BE2C (cell line): ENCODE results near the gene FICD.

Experiments used
- DNase-seq: peaks from one replicate; pipeline ENCODE4 v3.0.0-alpha.2; 2020
- H3K27me3 ChIP-seq: fragments of 250-450 bp; sonication (Bioruptor Pico); 2 replicates; pipeline ENCODE4 v1.5.1; 2020; ENCODE audit warnings: mild to moderate bottlenecking
- H3K36me3 ChIP-seq: fragments of 250-450 bp; sonication (Bioruptor Pico); 2 replicates; pipeline ENCODE4 v1.5.1; 2020; ENCODE audit warnings: mild to moderate bottlenecking
- H3K4me1 ChIP-seq: fragments of 250-450 bp; sonication (Bioruptor Pico); 2 replicates; pipeline ENCODE4 v1.5.1; 2020
- H3K4me3 ChIP-seq: 2 replicates; pipeline ENCODE4 v1.5.1; 2011; ENCODE audit warnings: low read depth, low read length
- H3K9me3 ChIP-seq: fragments of 250-450 bp; sonication (Bioruptor Pico); 2 replicates; pipeline ENCODE4 v1.5.1; 2020
- TF ChIP-seq, protein P1 (sequence below): IDR thresholded peaks from 2 replicates; pipeline ENCODE4 v1.5.1; 2012; ENCODE audit warnings: mild to moderate bottlenecking, low read depth, low read length

FICD gene

GRCh38 chr12:108562348-108563135, 47.5 kb downstream of the FICD start, which contains the start of gene ISCU:
TSS of gene ISCU (plus strand) at chr12:108562596. CDS start at chr12:108562623, 27 bp downstream.
- Histone ChIP-seq H3K27me3 (no peaks in the 10 kb centered on the region), H3K9me3 (no peaks in the 10 kb centered on the region), H3K4me1 (peaks cover 38% of the 10 kb centered on the region), H3K4me3 (peak within 1 kb of the TSS; percentile 96), H3K36me3 (peaks cover 32% of the 10 kb centered on the region)
- TF ChIP-seq, protein P1, sequence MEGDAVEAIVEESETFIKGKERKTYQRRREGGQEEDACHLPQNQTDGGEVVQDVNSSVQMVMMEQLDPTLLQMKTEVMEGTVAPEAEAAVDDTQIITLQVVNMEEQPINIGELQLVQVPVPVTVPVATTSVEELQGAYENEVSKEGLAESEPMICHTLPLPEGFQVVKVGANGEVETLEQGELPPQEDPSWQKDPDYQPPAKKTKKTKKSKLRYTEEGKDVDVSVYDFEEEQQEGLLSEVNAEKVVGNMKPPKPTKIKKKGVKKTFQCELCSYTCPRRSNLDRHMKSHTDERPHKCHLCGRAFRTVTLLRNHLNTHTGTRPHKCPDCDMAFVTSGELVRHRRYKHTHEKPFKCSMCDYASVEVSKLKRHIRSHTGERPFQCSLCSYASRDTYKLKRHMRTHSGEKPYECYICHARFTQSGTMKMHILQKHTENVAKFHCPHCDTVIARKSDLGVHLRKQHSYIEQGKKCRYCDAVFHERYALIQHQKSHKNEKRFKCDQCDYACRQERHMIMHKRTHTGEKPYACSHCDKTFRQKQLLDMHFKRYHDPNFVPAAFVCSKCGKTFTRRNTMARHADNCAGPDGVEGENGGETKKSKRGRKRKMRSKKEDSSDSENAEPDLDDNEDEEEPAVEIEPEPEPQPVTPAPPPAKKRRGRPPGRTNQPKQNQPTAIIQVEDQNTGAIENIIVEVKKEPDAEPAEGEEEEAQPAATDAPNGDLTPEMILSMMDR, result no peak
- DNase-seq, result peak; percentile 99

DNA sequence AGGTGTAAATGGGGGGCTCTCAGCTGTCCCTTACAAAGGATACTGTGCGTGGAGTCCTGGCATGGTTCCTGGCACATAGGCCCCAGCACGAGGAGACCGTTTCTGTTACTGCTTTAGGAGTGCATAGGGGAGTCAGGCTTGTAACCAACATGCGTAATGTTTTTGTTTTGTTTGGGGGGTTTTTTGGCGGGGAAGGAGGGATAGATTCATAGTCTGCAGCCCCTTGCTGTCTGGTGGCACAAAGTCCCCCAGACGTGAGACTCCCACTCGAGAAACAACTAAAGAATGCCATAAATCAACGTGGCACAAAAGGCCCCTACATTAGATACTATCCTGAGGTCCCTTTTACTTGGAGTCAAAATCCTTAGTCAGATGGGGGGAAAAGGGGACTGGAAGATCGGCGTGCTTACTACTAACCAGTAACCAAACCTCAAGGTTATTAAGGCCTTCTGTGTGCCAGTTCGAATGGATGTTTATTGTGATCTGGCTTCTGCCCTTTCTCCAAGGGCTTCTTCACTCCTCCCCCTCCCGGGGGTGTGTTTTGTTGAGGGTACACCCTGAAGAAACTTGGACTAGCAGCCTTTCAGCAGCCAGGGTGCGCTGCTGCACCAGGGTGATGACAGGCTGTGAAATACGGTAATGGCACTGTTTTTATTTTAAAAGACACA, 48.2 kb downstream of the FICD start:
- peak overlapping the region; percentile 96 for H3K4me3 ChIP-seq
- peaks cover 41% of the 10 kb centered on the region for H3K4me1 ChIP-seq
- H3K27me3 ChIP-seq, result no peaks in the 10 kb centered on the region
- H3K36me3 ChIP-seq, result peaks cover 38% of the 10 kb centered on the region
- H3K9me3 ChIP-seq, result no peaks in the 10 kb centered on the region
- peak; percentile 90 for DNase-seq
- TF ChIP-seq, protein P1, result peak; percentile 93

GRCh38 chr12:108563804-108564151, 48.7 kb downstream of the FICD start:
- no peak for DNase-seq
- H3K4me1 ChIP-seq, result peaks cover 41% of the 10 kb centered on the region
- H3K27me3 ChIP-seq, result no peaks in the 10 kb centered on the region
- peaks cover 43% of the 10 kb centered on the region for H3K36me3 ChIP-seq
- no peaks in the 10 kb centered on the region for H3K9me3 ChIP-seq
- TF ChIP-seq, protein P1, result no peak
- H3K4me3 ChIP-seq, result peak overlapping the region; percentile 96

- no peaks in the 10 kb centered on the region for H3K9me3 ChIP-seq
- TF ChIP-seq, protein P1, result no peak
- H3K4me3 ChIP-seq, result no peak overlapping the region
- H3K4me1 ChIP-seq, result peaks cover 41% of the 10 kb centered on the region
- peaks cover 52% of the 10 kb centered on the region for H3K36me3 ChIP-seq
- H3K27me3 ChIP-seq, result no peaks in the 10 kb centered on the region
- peak; percentile 41 for DNase-seq
Measured at GRCh38 chr12:108564724-108565123, 49.6 kb downstream of the FICD start.

DNA sequence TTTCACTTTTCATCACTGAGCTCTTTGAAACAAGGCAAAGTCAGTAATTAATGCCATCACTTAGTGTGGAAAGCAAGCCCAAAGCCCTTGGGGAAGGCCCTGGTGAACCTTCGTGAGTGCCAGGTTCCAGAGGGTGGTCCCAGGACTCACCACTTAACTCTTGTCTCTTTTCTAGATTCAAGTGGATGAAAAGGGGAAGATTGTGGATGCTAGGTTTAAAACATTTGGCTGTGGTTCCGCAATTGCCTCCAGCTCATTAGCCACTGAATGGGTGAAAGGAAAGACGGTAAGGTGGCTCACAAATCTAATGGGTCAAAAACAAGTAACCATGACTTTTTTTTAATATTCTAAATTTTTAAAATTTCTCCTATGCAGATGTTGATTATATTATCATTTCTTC, 50.1 kb downstream of the FICD start:
- H3K36me3 ChIP-seq, result peaks cover 52% of the 10 kb centered on the region

More for the DNA sequence above, 50.1 kb downstream of the FICD start:
- H3K27me3 ChIP-seq, result no peaks in the 10 kb centered on the region
- TF ChIP-seq, protein P1, result no peak
- no peak for DNase-seq
- peaks cover 41% of the 10 kb centered on the region for H3K4me1 ChIP-seq
- H3K9me3 ChIP-seq, result no peaks in the 10 kb centered on the region
- no peak overlapping the region for H3K4me3 ChIP-seq
